ENCODE measurements around the gene PCDH12.

PCDH12 gene

DNA sequence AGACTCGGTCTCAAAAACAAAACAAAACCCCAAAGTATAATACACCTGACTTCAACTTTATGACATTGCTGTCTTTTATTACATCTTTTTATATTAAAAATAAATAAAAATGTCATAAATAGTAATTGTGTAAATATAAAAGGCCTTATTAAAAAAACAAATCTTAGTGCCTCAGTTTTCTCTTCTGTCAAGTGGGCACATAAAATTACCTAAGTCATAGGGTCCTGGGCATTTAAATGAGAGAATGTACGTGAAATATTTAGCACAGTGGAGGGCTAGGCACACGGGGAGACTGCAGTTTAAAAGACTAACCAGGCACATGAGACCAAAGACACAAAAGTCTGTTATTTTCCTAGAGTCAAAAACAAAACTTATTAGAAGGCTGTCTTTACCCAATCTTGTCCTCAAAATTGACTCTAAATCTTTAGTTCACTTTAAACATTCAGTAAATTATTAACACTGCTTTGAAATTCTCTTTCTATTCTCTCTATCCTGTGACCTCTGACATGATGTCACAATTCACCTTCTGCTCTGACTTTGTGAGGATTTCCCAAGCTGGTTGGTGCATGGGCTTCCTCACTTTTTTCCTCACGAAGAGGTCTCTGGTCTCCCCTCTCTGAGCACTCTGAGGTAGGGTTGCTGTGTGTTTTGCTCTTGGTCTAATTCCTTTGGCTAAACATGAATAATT is 8.4 kb upstream of the PCDH12 start:
- DNase-seq = no peak

DNA sequence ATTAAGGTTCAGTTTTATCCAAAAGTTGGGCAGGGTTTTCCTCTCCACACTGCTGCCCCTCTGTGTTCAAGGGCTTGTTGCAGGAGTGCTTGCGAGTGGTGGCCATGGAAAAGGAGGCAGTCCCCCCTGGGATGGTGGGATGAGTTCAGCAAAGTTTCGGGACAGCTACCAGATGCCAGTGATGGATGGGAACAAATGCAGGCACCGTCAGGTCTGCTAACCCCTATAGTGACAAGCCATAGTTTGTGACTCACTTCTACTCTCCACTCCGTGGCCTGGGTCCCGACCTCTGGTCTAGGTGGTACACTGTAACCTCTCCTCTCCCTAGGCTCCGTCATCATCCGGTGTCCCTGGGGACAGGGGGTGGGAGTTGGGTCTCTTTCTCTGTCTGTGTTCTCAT is 7.1 kb upstream of the PCDH12 start:
- DNase-seq = no peak

DNA sequence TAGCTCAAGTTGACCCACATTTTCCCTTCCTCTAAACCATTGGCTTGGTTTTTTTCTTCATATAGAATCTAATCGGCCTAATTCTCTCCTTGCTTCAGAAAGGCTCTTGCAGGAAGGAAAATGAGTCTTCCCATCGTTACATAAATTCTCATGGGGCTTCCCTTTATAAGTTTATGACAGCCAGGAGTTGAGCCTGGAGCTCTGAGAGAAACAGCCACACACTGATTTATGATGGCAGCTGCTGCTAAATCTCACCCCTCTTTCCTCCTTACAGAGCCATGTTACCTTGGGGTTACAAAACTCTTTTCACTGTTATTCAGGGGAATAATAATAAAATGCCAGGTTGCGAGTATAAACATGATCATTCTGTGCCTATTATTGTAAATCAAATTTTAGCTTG is 5.7 kb upstream of the PCDH12 start:
- no peak for DNase-seq

DNA sequence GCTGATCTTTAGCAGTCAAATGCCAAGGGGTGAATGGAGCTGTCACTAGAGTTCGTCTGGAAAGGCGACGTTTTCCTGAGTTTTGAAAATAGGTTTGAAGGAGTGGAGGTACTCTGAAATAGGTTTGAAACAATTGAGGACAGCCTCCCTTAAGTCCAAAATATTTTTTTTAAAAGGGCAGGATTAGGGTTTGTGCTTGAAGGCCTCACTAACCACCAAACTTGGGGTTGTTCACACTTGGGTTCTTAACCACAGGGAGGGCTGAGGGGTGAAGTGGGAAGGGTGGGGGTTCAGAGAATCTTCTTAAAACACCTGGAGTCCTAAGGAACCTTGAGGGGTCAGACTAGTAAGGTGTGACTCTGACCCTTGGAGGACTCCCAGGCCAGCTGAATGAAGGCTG is 3.5 kb upstream of the PCDH12 start:
- DNase-seq = no peak

DNA sequence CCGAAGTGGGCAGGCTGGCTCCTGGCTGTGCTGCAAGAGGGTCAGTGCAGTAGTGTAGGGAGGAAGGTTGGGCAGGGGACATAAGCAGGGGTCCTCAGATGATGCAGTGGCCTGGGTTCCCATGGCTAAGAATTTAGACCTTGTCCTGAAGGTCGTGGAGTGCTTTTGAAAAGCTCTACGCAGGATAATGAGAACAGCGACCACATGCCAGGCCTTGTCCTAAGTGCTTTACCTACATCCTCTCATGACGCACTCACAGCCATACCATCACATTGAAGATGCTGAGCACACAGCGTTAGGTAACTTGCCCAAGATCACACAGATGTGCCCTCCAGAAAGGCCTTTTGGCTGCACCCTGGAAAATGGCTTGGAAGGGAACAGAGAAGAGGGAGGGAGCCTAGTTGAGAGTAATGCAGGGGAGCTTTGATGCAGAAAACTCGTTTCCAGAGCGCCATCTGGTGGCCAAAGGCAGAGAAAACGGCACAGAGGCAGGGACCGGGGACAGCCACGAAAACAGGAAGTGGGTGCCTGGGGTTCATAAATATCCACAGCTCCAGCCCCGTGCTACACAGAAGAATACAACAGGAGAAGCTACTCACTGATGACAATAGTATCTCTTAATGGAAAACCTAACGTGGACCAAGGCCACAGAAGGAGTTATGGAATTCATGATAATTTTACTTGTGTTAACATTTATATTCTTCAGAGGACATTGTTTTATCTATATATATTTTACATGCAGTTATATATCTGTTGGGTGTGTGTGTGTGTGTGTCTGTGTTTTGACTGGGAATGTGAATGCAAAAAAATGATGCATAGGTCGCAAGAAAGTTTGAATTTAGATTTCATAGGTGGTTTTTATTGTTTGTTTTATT is 2.7 kb upstream of the PCDH12 start:
- peak; percentile 96 for DNase-seq

DNA sequence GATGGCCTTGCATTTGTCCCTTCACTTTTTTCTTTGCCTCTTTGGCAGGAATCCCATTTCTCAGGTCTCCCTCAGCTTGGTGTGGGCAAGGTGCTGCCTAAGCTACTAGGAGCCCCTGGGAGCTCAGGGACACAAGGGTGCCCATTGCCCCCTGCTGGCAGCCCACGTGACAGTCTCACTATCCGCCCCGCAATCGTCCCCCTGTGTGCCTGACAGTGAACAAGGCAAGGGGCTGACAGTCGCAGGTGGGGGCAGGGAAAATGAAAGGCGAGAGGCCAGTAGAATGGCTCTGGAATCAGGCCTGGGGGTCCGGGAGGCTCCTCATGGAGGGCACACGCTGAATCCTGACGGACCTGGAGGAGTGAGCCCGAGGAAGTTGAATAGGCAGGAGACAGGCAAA is 2.0 kb upstream of the PCDH12 start:
- DNase-seq = no peak

DNA sequence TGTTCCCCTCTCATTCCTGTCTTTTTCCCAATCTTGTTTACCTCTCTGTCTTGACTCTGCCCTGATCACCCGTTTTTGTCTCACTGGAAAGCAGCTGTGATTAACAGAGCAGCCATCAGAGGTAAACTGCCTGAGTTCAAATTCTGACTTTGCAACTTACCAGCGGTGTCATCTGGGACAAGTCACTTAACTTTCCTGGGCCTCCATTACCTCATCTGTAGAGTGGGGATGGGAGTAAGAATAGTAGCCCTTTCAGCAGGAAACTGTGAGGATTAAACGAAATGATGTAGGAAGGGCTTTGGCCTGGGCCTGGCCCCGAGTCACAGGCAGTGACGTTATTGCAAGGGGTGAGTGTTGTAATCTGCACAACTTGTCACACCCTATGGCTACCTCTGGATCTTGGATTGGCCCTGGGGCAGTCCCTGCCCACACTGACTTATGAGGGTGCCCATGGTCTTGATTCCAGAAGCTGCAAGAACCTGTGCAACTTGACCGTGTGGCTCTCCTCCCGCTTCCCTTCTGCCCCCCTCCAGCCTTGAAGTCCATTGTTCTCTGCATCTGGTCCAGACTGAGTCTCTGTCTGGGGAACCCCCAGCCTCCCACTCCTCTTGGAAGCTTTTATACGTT is 657 bp upstream of the PCDH12 start:
- DNase-seq = peak; percentile 93

DNA sequence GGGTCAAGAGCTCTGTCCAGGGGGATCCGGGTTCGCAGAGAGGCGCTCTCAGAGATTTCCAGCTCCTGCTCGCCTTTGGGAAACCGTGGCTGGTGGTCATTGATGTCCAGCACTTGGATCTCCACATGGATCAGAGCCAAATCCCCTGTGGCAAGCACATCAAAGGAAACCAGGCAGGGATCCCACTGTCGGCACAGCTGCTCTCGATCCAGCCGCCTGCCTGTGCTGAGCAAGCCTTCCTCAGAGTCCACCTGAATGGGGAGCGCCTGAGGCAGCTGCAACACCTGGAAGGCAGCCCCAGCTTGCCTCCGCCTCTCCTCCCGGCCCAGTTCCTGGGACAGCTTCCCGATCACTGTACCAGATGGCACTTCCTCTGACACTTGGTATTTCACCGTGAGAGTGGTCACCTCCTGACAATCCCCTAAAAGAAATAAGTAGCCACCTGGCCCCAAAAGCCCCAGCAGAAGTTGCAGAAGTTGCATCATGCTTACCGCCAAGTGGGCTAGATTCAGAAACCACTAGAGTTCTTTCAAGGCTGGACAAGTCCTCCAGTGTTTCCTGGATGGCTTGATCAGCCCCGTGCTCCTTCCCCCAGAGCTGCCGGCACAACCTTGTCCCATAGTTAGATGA is 520 bp downstream of the PCDH12 start:
- DNase-seq = no peak

DNA sequence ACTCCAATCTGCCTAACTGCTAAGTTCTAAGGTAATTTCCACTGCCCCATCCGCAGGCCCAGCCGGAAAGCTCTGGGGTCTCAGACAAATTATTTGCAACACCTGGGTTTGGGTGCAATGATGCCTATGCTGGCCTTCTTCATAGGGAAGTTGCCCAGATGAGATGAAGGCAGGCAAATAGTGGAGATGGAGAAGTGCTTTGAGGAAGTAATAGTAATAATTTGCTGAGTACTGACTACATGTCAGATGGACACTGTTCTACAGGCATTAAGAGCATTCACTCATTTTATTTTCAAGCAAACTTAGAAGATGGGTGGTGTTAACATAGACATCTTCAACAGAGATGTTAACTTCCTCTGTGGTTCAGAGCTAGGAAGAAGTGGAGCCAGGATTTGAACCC is 3.8 kb downstream of the PCDH12 start:
- peak; percentile 51 for DNase-seq

DNA sequence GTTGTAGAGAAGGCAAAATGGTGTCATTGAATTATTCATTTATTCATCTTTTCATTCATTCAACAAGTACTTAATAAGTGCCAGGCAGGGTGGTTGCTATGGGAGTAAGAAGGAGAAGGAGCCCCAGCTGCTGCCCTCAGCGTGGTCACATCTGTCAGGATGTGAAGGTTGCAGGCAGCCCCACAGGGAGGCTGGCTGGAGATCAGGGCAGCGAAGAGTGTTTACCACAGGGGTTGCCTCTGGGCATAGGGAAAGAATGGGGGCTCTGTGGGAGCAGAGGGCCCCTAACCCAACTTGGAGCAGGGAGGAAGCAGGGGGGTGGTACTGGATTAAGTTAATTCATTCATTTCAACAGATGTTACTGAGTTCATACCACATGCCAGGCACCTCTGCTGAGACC is 6.0 kb downstream of the PCDH12 start:
- DNase-seq = no peak

DNA sequence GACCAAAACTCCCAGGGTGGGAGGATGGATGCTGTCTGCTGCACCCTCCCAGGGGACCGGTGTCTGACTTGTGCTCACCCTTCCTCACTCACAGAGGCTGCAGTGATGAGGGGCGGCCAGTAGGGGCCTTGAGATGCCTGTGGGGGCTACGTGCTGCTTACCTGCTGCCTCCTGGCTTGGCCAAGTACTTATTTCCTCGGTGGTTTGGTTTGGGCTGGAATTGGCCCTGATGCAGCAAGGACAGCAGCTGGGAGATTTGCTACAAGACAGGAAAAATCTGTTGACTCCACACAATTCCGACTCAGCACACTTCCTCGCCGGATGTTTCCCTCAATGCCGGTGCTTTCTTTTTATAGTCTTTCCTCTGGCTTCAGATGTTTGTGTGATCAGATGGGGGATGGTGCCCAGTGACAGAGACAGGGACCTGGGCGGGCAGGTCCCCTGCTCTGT is 6.6 kb downstream of the PCDH12 start:
- DNase-seq = no peak

DNA sequence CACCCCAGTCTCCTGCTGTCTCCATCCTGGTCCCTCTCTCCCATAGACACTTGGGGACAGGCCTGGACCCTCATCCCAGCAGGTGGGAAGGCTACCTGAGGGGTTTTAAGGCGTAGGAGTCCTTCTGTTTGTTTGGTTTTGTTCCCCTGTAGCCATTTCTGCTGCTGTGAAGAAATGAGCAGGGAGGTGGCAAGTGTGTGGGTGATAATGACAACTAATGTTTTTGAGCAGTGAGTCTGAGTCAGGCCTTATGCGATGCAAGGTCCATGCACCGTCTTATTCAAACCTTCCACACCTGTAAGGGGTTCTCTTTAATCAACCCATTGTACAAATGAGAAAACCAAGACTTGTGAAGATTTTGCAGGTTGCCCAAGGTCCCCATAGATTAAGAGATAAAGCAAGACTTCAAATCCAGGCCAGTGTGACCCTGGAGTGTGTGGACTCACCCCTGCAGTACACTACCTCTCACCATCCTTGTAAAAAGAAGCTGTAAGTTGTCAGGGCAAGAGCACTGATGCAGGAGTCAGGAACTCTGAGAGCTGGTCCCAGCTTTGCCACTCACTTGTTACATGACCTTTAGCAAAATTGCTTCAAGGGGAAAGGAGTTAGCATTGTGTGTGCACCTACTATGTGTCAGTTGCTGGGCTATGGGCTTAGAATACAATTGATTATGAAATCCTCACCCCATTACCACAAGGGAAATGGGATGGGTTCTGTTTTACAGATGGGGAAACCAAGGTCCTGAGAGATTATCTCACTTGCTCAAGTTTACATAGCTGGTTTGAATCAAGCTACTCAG is 7.6 kb downstream of the PCDH12 start:
- DNase-seq = no peak

DNA sequence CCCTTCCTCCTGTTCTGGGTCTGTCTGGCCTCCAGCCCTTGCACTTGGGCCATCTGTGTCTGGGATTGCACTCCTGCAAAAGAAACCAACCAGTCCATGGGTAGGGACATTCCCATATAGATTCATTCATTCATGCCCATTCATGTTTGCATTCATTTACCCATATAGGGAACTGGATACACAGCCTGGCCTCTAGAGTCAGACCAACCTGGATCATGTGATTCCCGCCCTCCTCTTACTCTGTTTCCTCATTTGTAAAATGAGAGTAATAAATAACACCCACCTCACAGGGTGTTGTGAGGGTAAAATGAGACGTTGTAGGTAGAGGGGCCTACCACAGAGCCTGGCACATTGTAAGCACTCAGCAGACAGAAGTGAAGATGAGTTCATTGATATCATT is 8.5 kb downstream of the PCDH12 start:
- DNase-seq = no peak

DNA sequence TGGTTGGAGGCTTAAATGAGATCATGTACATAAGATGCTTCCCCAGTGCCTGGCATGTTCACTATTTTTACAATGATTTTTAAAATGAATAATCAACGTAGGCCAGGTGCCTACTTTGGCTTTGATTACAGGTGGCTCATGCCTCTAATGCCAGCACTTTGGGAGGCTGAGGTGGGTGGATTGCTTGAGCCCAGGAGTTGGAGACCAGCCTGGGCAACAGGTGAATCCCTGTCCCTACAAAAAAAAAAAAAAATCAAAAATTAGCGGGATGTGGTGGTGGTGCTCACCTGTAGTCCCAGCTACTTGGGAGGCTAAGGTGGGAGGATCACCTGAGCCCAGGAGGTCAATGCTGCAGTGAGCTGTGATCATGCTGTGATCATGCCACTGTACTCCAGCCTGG is 9.2 kb downstream of the PCDH12 start:
- DNase-seq = no peak

DNA sequence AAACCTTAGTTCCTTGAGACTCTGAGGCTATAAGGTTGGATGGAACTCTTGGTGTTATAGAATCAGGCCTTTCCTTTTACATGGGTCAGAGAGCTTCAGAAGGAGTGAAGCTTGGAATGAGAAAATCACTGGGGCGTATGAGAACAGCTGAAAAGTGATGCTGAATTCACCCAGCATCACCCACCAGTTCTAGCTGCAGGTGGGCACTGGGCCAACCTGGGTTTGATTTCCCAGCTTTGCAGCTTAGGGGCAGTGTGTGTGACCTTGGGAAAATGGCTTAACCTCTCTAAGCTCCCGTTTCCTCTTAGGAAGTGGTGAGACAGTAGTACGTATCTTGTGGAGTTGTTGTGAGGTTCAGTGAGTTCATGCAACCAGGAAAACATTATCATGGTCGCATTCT is 10.7 kb downstream of the PCDH12 start:
- no peak for DNase-seq

DNA sequence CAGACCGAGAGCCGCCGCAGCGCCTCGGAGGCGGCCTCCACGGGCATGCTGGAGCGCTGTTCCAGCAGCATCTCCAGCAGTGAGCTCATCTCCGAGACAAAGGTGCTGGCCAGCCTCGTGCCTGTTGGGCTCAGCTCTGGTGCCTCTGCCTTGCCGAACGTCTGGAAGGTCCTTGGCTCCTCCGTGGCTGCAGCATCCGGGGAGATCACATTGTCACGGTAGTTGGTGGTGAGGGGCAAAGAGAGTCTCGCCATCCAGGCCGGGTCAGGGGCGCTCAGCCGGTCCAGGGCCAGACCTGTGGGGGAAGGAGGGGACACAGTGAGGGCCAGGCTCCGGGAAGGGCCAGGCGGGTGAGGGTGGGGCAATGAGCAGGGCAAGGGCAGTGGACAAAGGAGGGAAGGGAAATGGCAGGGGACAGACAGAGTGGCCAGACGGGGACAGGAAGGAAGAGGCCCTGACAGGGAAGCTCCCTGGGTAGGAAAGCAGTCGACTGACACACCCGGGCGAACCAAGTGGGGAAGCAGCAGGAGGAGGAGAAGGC is 12.4 kb downstream of the PCDH12 start:
- no peak for DNase-seq

DNA sequence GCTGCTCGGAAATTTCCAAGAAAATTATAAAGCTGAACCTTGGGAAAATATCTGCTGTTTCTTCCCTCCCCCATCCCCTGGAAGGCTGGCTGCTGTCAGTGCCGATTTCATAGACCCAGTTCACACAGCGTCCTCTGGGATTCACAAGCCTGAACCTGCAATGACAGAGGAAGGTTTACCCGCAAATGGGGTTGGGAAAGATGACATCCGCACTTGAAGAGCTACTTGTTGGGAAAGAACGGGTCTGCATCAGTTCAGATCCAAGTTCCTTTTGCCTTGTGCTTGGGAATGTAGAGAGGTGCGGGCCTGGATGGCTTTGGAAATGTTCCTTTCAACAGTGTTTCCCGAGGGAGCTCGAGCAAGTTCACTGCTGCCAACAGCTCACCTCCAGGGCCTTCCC is 13.9 kb downstream of the PCDH12 start:
- DNase-seq = no peak

DNA sequence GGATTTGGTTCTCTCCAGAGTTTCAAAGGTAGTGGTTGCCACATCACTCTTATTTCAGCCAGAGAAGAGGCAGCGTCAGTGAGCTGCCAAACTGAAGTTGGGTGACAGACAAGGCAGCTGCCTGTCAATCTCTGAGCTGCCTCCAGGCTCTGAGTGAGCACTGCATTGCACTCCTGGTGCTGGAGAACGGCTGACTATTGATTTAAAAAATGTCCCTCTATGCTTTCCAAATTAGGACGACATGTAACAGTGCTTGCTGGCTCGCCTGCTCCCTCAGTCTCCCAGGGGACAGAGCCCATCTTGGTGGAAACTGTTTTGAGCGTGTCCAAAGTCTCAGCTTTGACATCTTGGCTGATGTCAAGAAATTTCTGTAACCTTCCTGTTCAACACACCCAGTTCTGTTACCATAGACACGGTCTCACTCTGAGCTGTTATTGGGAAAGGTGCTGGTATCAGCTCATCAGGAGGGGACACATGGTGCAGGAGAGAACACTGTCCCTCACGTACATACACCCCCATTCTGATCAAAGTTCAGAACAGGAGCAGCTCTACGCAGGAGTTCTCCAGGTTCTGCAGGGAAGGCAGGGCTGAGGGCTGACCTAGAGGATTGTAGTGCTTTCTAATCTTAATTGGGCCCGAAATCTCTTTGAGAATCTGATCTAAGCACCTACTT is 15.7 kb downstream of the PCDH12 start:
- DNase-seq = no peak

DNA sequence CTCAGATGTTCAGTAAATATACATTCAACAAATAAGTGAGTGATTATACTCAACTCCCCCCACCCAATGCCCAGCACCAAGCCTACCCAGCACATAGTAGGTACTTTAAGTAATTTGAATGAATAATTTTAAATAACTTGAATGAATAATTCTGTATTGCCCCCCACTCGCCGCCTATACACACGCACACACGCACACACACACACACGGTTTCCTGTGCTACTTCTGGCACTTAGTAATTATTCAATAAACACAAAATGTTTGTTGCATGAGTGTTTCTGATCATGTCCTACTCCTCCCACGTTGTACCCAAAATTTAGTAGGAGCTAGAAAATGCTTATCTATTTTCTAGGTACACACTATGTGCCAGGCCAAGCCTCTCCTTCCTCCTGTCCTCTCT is 16.2 kb downstream of the PCDH12 start:
- no peak for DNase-seq

DNA sequence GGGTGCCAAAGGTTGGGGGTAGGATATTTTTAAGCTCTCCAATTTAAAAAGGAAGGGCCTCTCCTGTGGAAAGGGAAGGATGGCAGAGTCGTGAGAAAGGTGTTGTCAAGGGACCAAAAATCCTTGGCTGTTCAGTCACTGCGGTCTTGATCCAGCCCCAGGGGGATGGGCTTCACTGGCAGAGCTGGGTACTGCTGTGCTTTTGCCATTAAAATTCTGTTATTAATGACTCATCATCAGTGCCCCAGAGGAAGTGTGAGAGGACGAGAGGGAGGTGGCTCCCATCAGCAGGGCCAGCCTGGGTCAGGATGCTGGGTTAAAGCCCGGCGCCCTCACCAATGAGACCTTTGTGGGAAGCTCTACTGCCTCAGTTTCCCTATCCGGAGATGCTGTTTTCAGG is 16.7 kb downstream of the PCDH12 start:
- no peak for DNase-seq

DNA sequence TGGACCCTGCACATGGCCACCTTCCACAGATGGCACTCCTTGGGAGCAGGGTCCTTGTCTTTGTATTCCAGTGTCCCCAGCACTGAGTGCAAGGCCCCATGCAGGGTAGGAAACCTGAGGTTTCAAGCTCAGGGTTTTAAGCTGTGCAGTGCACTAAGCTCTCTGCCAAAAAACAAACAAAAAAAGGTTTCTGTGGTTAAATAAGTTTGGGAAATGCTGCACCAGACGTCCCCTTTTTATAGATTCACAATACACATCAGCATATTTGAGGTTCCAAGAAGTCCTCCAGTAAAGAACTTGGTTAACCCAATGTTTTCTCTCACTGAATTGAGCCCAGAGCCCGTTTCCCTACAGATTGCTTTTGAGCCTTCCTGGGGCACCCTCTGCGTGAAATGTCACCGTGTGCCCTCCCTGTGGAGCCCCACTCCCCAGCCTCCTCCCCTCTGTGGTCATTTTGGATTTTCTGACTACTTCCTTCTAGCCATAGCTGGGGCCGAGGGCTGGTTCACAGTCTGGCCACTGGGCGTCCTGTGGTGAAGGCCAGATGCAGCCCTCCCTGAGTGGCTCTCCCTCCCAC is 17.2 kb downstream of the PCDH12 start:
- DNase-seq = peak; percentile 43
